CD8-positive, alpha-beta memory T cell (primary cell): ENCODE data around the gene GOLGB1. TPM values are rescaled to one million over a fixed set of nuclear protein-coding genes. Genes with fewer than 3 reads are reported as not detected.
A peak's percentile ranks its signal among the peaks of the same experiment; 100 is the strongest.
"Not testable (repeated sequence)": the region's sequence is repeated elsewhere in the genome, so short reads cannot be mapped to it uniquely, and the experiment has no call there.

Experiments
- CTCF ChIA-PET: fragments of 350-600 bp; sonication (Branson Sonifier 250); formaldehyde crosslinking; loops from one replicate; lab custom pipeline; 2021; ENCODE audit warnings: antibody characterized with exemption; lab: Charles Lee
- POLR2A ChIA-PET: fragments of 350-600 bp; sonication (Branson Sonifier 250); formaldehyde crosslinking; loops from one replicate; lab custom pipeline; 2021; ENCODE audit warnings: antibody characterized with exemption; lab: Charles Lee
- DNase-seq, 5 donors: peaks; one replicate each; pipeline versions ENCODE4 v3.0.0 to v3.0.0-alpha.2; 2020 to 2022; ENCODE audit warnings: mixed read lengths in 1 of 5
- H3K27ac ChIP-seq: one replicate; pipeline ENCODE4 v1.7.0; 2013; ENCODE audit warnings: low read depth, mild to moderate bottlenecking, low read length, moderate library complexity
- H3K27me3 ChIP-seq: 2 replicates; pipeline ENCODE4 v1.7.0; 2013; ENCODE audit warnings: low read length, mild to moderate bottlenecking; ENCODE audit not compliant: insufficient read depth, poor library complexity, severe bottlenecking
- H3K36me3 ChIP-seq: 2 replicates; pipeline ENCODE4 v1.7.0; 2013; ENCODE audit warnings: mild to moderate bottlenecking, low read length, moderate library complexity; ENCODE audit not compliant: insufficient read depth
- H3K4me1 ChIP-seq: 2 replicates; pipeline ENCODE4 v1.7.0; 2013; ENCODE audit warnings: mild to moderate bottlenecking, low read length, moderate library complexity; ENCODE audit not compliant: insufficient read depth
- H3K4me3 ChIP-seq: 2 replicates; pipeline ENCODE4 v1.7.0; 2013; ENCODE audit warnings: mild to moderate bottlenecking, low read length
- H3K9me3 ChIP-seq: 2 replicates; pipeline ENCODE4 v1.7.0; 2013; ENCODE audit warnings: mild to moderate bottlenecking, low read length
- H3K27ac Mint-ChIP-seq, 8 donors: one replicate each; pipeline ENCODE4 v1.8.0; 2020 to 2021; ENCODE audit warnings: mixed read lengths in 8 of 8, mild to moderate bottlenecking in 6 of 8, inconsistent platforms in 3 of 8, moderate library complexity in 3 of 8
- H3K27me3 Mint-ChIP-seq, 2 donors: one replicate each; pipeline ENCODE4 v1.8.0; 2020 to 2021; ENCODE audit warnings: mixed read lengths in 2 of 2, mild to moderate bottlenecking in 1 of 2, moderate library complexity in 1 of 2
- H3K36me3 Mint-ChIP-seq, 3 donors: one replicate each; pipeline ENCODE4 v1.8.0; 2020 to 2021; ENCODE audit warnings: mixed read lengths in 3 of 3, inconsistent platforms in 1 of 3, mild to moderate bottlenecking in 1 of 3
- H3K4me1 Mint-ChIP-seq, 3 donors: one replicate each; pipeline ENCODE4 v1.8.0; 2020 to 2021; ENCODE audit warnings: mixed read lengths in 3 of 3, inconsistent platforms in 1 of 3, mild to moderate bottlenecking in 1 of 3
- H3K4me3 Mint-ChIP-seq, 7 donors: one replicate each; pipeline ENCODE4 v1.8.0; 2020 to 2021; ENCODE audit warnings: mixed read lengths in 7 of 7, mild to moderate bottlenecking in 6 of 7, moderate library complexity in 4 of 7, inconsistent platforms in 2 of 7
- H3K9me3 Mint-ChIP-seq, 5 donors: one replicate each; pipeline ENCODE4 v1.8.0; 2020 to 2022; ENCODE audit warnings: mixed read lengths in 5 of 5, mild to moderate bottlenecking in 3 of 5, moderate library complexity in 2 of 5, inconsistent platforms in 1 of 5
- polyA plus RNA-seq: library from polyadenylated mRNA; unstranded; fragments of 300-500 nt; fragmentation: Illumina TruSeq; gene quantifications from one replicate; pipeline ENCODE4 v1.2.3, GENCODE V29; 2021
- total RNA-seq, 2 experiments: library from RNA; stranded (reverse); gene quantifications; one replicate each; pipeline ENCODE4 v1.2.3, GENCODE V29; 2021

Gene GOLGB1, protein sequence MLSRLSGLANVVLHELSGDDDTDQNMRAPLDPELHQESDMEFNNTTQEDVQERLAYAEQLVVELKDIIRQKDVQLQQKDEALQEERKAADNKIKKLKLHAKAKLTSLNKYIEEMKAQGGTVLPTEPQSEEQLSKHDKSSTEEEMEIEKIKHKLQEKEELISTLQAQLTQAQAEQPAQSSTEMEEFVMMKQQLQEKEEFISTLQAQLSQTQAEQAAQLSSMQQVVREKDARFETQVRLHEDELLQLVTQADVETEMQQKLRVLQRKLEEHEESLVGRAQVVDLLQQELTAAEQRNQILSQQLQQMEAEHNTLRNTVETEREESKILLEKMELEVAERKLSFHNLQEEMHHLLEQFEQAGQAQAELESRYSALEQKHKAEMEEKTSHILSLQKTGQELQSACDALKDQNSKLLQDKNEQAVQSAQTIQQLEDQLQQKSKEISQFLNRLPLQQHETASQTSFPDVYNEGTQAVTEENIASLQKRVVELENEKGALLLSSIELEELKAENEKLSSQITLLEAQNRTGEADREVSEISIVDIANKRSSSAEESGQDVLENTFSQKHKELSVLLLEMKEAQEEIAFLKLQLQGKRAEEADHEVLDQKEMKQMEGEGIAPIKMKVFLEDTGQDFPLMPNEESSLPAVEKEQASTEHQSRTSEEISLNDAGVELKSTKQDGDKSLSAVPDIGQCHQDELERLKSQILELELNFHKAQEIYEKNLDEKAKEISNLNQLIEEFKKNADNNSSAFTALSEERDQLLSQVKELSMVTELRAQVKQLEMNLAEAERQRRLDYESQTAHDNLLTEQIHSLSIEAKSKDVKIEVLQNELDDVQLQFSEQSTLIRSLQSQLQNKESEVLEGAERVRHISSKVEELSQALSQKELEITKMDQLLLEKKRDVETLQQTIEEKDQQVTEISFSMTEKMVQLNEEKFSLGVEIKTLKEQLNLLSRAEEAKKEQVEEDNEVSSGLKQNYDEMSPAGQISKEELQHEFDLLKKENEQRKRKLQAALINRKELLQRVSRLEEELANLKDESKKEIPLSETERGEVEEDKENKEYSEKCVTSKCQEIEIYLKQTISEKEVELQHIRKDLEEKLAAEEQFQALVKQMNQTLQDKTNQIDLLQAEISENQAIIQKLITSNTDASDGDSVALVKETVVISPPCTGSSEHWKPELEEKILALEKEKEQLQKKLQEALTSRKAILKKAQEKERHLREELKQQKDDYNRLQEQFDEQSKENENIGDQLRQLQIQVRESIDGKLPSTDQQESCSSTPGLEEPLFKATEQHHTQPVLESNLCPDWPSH (N-terminal part only)
- 10 to 100 TPM; 17.3 to 20.6 TPM for total RNA-seq
- polyA plus RNA-seq, result 16.0 TPM

DNA sequence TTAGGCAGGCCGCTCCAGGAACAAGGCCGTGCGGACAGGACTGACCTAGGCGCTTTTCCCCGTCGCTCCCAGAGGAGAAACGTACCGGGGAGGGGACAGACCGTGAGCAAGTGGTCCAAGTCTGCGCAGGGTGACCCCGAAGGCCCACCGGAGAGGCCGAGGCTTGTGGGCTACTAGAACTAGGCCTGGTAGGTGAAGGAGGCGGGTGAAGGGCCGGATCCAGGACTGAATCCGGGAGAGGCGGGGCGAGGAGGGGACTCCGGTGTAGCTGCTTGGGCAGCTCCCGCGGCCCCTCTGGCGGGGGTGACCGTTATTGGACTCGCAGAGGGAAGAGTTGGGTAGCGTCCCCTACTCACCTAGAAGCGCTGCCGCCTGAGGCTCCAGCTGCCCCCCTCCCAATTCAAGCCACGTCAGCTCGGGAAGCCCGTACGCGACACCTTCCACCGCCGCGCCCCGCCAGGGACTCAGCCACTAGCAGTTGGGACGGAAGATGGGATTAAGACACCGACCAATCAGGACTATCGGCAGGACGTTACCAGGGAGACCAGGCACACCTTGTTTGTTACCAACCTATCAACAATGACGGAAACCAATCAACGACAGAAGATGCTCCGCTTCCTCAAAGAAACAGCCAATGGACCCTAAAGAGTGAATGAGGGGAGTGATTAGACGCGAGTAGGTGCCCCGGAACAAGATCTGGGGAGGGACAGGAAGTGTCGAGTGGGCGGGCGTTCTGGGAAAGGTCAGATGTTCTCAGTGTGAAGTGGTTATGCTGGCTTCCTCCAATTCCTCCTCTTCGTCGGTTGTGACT lies at the start of gene GOLGB1:
Gene GOLGB1 (minus strand): TSS at position 466 of the 811 bp plus-strand sequence. CDS start 18,770 bp downstream, outside the sequence.
- peaks cover 9 to 21% (median 12%) of the 10 kb centered on the region in 3 donors for H3K4me1 Mint-ChIP-seq
- CTCF ChIA-PET, result interaction anchor here (1.0 to 1.5 kb wide), 2 partner anchors 10 to 23 kb away, joined by 3 to 4 read pairs; no protein-coding TSS in a partner anchor
- peaks cover 0 to 2% (median 0%) of the 10 kb centered on the region in 5 donors for H3K9me3 Mint-ChIP-seq
- H3K36me3 ChIP-seq, result no peaks in the 10 kb centered on the region
- peak within 1 kb of the TSS; percentile 90 for H3K4me3 ChIP-seq
- POLR2A ChIA-PET, result interaction anchor here (0.5 to 0.9 kb wide), 3 partner anchors 34 to 635 kb away, joined by 3 to 7 read pairs (median 4); partner anchors contain the start of gene FAM162A
- H3K27ac Mint-ChIP-seq, result peak within 1 kb of the TSS in 1 of 8 donors; percentile 16
- peak; percentile 85 to 96 (median 94) for DNase-seq
- peaks cover 8 to 13% of the 10 kb centered on the region in 2 donors for H3K27me3 Mint-ChIP-seq
- H3K27me3 ChIP-seq, result no peaks in the 10 kb centered on the region
- peaks cover 0 to 2% (median 1%) of the 10 kb centered on the region in 3 donors for H3K36me3 Mint-ChIP-seq
- H3K9me3 ChIP-seq, result no peaks in the 10 kb centered on the region
- peak within 1 kb of the TSS; percentile 99 for H3K27ac ChIP-seq
- peak within 1 kb of the TSS in 1 of 7 donors; percentile 26 for H3K4me3 Mint-ChIP-seq
- peaks cover 23% of the 10 kb centered on the region for H3K4me1 ChIP-seq

DNA sequence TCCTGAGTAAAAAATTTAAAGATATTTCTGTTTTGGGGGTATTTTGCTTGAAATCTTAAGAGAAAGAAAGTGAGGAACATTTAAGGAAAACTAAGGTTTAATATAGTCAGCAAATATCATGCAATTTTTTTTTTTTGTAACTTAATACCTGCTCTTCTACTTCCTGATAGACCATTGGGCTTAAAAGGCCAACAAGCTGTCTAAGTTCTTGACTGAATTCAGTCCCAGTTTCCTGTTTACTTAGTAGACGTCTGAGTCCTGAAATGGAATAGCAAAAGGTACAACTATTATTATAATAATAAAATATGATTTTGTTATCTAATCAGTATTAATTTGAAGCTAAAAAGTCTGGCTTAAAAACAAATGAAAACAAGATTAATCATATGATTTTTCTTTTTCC lies 47.4 kb upstream of the GOLGB1 start:
- no peak overlapping the region for H3K4me3 ChIP-seq
- H3K4me1 ChIP-seq, result no peaks in the 10 kb centered on the region
- H3K36me3 ChIP-seq, result peaks cover 5% of the 10 kb centered on the region
- ChIA-PET POLR2A (interaction anchor here (0.6 kb wide), 1 partner anchor 462 kb away, joined by 6 read pairs; no protein-coding TSS in a partner anchor), CTCF (no interaction called here)
- peaks cover 6 to 53% (median 9%) of the 10 kb centered on the region in 3 donors for H3K36me3 Mint-ChIP-seq
- peaks cover 0 to 5% (median 0%) of the 10 kb centered on the region in 3 donors for H3K4me1 Mint-ChIP-seq
- no peak overlapping the region for H3K27ac ChIP-seq
- peak overlapping the region in 1 of 8 donors; percentile 9 for H3K27ac Mint-ChIP-seq
- no peak overlapping the region for H3K4me3 Mint-ChIP-seq
- no peaks in the 10 kb centered on the region for H3K27me3 ChIP-seq
- no peaks in the 10 kb centered on the region for H3K9me3 Mint-ChIP-seq
- H3K9me3 ChIP-seq, result no peaks in the 10 kb centered on the region
- no peak for DNase-seq
- peaks cover 0 to 1% of the 10 kb centered on the region in 2 donors for H3K27me3 Mint-ChIP-seq

DNA sequence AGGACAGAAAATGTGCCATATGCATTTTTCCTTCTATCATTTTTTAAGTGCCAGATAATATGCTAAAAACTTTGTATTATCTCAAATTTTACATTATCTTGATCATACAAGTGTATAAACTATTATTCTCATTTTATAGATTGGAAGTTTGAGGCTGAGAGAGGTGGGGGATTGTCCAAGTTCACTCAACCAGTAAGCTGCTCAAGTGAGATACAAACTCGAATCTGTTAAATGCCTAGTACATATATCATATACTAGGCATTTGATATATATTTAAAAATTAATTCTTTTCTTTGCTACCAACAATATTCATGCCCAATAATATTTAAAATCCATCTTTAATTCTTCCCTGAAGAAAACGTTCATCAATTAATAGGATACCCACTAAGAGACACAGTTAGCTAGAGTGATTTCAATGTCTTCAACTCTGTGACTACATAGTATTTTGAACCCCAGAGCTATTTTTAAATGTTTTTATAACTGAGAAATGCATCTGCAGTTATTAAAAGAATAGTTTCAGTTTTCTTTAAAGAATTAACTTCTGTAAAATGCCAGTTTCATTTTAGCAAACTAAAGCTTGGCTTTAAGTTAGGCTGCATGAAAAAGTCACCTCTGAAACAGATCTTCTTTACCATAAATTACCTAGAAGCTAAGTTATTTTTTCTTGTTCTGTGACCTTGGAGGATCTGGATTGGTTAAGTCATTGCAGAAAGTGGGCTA lies 44.9 kb upstream of the GOLGB1 start:
- Mint-ChIP-seq H3K9me3 (no peaks in the 10 kb centered on the region), H3K27me3 (peaks cover 0 to 1% of the 10 kb centered on the region in 2 donors), H3K4me3 (no peak overlapping the region), H3K36me3 (peaks cover 7 to 64% (median 18%) of the 10 kb centered on the region in 3 donors), H3K4me1 (no peaks in the 10 kb centered on the region), H3K27ac (no peak overlapping the region)
- ChIA-PET CTCF (no interaction called here), POLR2A (no interaction called here)
- no peaks in the 10 kb centered on the region for H3K9me3 ChIP-seq
- no peak overlapping the region for H3K27ac ChIP-seq
- no peak overlapping the region for H3K4me3 ChIP-seq
- no peaks in the 10 kb centered on the region for H3K4me1 ChIP-seq
- H3K36me3 ChIP-seq, result peaks cover 8% of the 10 kb centered on the region
- no peaks in the 10 kb centered on the region for H3K27me3 ChIP-seq
- no peak for DNase-seq

DNA sequence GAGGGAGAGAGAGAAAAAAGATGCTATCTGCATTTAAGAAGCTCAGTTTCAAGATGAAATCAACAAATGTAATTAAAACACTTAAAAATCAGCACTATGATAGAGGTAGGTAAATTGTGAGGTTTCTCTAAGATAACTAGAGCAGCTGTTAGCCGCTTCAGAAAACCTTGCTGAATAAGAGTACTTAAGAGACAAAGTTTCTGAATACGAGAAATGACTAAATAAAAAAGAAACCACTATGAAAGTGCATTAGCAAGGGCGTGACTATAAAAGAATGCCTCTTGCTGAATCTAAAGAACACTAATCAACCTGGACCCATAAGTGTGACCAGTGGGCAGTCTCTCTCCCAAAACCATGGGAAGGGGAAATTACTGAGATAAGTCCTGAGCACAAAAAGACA lies 43.5 kb upstream of the GOLGB1 start:
- H3K27me3 Mint-ChIP-seq, result peaks cover 0 to under 1% of the 10 kb centered on the region in 2 donors
- H3K4me3 ChIP-seq, result no peak overlapping the region

DNA sequence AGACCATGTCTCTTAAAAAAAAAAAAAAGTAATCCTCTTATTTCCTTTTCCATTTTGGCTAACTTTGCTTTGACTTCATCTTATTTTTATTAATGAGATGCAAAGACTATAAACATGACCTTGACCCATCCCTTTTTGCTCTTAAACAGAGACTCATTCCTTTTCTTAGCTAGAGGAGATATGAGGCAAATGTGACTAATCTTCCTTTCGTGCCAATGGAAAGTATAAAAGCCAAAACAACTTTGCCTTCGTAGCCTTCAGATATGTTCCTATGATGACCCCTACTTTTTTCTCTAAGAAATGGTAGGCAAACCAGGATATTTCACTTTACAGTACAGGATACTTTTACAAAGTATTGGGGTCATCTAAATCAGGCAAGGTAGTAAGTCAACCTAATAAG lies 36.9 kb upstream of the GOLGB1 start:
- DNase-seq, result no peak
- Histone ChIP-seq H3K36me3 (peaks cover 12% of the 10 kb centered on the region), H3K27me3 (no peaks in the 10 kb centered on the region), H3K9me3 (no peaks in the 10 kb centered on the region), H3K27ac (no peak overlapping the region), H3K4me3 (no peak overlapping the region), H3K4me1 (no peaks in the 10 kb centered on the region)
- Mint-ChIP-seq H3K9me3 (no peaks in the 10 kb centered on the region), H3K36me3 (peaks cover 8 to 85% (median 43%) of the 10 kb centered on the region in 3 donors), H3K27ac (peak overlapping the region in 3 of 8 donors; percentile 43 to 81 (median 73)), H3K4me3 (no peak overlapping the region), H3K4me1 (no peaks in the 10 kb centered on the region), H3K27me3 (no peaks in the 10 kb centered on the region)
- ChIA-PET POLR2A (no interaction called here), CTCF (no interaction called here)

More for the DNA sequence above, 43.5 kb upstream of the GOLGB1 start:
- CTCF ChIA-PET, result no interaction called here
- Mint-ChIP-seq H3K4me1 (no peaks in the 10 kb centered on the region), H3K4me3 (no peak overlapping the region), H3K27ac (peak overlapping the region in 2 of 8 donors; percentile 35 to 84), H3K9me3 (no peaks in the 10 kb centered on the region), H3K36me3 (peaks cover 11 to 69% (median 30%) of the 10 kb centered on the region in 3 donors)
- H3K36me3 ChIP-seq, result peaks cover 10% of the 10 kb centered on the region
- DNase-seq, result no peak
- no peaks in the 10 kb centered on the region for H3K4me1 ChIP-seq
- H3K27me3 ChIP-seq, result no peaks in the 10 kb centered on the region
- H3K9me3 ChIP-seq, result no peaks in the 10 kb centered on the region
- POLR2A ChIA-PET, result no interaction called here
- H3K27ac ChIP-seq, result no peak overlapping the region

DNA sequence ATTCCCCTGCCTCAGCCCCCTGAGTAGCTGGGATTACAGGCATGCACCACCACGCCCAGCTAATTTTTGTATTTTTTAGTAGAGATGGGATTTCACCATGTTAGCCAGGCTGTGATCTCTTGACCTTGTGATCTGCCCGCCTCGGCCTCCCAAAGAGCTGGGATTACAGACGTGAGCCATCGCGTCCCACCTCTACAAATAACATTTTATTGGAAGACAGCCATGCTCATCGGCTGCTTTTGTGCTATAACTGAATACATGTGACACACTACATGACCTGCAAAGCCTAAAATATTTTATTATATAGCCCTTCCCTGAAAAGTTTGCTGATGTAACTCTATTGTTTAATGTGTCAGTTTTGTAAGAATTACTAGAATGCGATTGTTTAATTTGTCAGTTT lies 33.2 kb upstream of the GOLGB1 start:
- DNase-seq, H3K27me3 ChIP-seq, H3K4me3 Mint-ChIP-seq, POLR2A ChIA-PET, H3K27me3 Mint-ChIP-seq, H3K27ac ChIP-seq, H3K9me3 Mint-ChIP-seq, H3K27ac Mint-ChIP-seq, H3K9me3 ChIP-seq, H3K4me3 ChIP-seq, H3K4me1 ChIP-seq, H3K4me1 Mint-ChIP-seq: not testable (repeated sequence)
- peaks cover 31% of the 10 kb centered on the region for H3K36me3 ChIP-seq
- peaks cover 18 to 87% (median 40%) of the 10 kb centered on the region in 3 donors for H3K36me3 Mint-ChIP-seq
- CTCF ChIA-PET, result interaction anchor here (1.0 kb wide), 1 partner anchor 52 kb away, joined by 3 read pairs; the partner anchor contains the start of genes EAF2 and IQCB1
